ENCODE results near the gene RAB44.

Gene RAB44

DNA sequence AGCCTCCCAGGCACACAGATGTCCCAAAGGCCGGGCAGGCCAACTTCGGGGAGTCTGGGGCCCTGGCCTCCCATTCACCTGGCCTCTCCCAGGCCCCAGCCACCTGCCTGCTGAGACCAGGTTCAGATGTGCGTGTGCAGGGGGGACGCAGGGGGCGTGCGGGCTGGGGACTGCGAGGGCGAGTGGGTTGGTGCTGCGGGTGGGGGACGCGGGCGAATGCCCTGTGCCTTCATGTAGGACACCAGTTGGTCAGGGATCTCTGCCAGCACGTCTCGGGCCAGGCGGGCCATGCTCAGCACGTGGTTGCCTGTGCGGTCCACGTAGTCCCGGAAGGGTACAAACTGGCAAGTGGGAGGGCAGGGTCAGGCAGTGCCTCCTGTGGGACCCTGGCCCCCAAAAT is 44.5 kb downstream of the RAB44 start:
- H3K4me1 ChIP-seq (ENCODE audit: control insufficient read depth, low read length): no peaks in the 10 kb centered on the region

DNA sequence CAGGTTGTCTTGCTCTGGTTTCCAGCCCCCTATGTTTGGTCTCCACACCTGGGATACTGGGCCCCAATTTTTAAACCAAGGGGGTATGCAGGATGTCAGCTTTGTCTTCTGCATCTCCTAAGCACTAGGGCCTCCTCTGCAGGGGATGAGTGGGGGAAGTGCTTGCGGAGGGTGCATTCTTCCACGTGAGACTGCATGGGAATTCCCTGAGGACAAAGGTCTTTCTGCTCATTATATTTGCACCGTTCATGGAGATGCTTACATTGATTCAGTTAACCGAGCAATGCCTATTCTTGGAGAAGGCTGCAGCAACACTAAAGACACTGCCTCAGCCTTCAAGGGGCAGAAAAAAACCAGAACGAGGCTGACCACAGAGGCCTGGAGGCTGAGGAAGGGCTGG is 45.4 kb downstream of the RAB44 start:
- Histone ChIP-seq H3K4me3 (ENCODE audit: low read length) (no peak overlapping the region), H3F3A (ENCODE audit: control insufficient read depth, insufficient read depth) (no peaks in the 10 kb centered on the region), H3K27ac (ENCODE audit: low read depth, low read length) (no peak overlapping the region), H3K27me3 (ENCODE audit: control insufficient read depth, low read length) (peaks cover 6% of the 10 kb centered on the region; the same call in 1 of the 2 replicates), H3K79me2 (ENCODE audit: control insufficient read depth, low read length) (no peaks in the 10 kb centered on the region), H3K9me3 (ENCODE audit: control insufficient read depth, insufficient read depth, low read length) (no peaks in the 10 kb centered on the region), H4K20me1 (ENCODE audit: control insufficient read depth, insufficient read depth, low read depth, low read length) (no peaks in the 10 kb centered on the region), H3K36me3 (ENCODE audit: control insufficient read depth, low read length) (no peaks in the 10 kb centered on the region), H3K4me1 (ENCODE audit: control insufficient read depth, low read length) (no peaks in the 10 kb centered on the region), H3K9me2 (replicated peaks; ENCODE audit: control insufficient read depth, low read length) (no peaks in the 10 kb centered on the region), H3K4me2 (ENCODE audit: low read length) (no peak overlapping the region)
- TF ChIP-seq EZH2phosphoT487 (IDR thresholded peaks at IDR 0.05; ENCODE audit: borderline replicate concordance, low read length): no peak
- TF ChIP-seq, protein P1, sequence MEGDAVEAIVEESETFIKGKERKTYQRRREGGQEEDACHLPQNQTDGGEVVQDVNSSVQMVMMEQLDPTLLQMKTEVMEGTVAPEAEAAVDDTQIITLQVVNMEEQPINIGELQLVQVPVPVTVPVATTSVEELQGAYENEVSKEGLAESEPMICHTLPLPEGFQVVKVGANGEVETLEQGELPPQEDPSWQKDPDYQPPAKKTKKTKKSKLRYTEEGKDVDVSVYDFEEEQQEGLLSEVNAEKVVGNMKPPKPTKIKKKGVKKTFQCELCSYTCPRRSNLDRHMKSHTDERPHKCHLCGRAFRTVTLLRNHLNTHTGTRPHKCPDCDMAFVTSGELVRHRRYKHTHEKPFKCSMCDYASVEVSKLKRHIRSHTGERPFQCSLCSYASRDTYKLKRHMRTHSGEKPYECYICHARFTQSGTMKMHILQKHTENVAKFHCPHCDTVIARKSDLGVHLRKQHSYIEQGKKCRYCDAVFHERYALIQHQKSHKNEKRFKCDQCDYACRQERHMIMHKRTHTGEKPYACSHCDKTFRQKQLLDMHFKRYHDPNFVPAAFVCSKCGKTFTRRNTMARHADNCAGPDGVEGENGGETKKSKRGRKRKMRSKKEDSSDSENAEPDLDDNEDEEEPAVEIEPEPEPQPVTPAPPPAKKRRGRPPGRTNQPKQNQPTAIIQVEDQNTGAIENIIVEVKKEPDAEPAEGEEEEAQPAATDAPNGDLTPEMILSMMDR (IDR thresholded peaks at IDR 0.05; ENCODE audit: low read depth, low read length, poor library complexity, severe bottlenecking): no peak

More for the DNA sequence above, 44.5 kb downstream of the RAB44 start:
- no peaks in the 10 kb centered on the region for H4K20me1 ChIP-seq (ENCODE audit: control insufficient read depth, insufficient read depth, low read depth, low read length)
- H3K4me2 ChIP-seq (ENCODE audit: low read length): no peak overlapping the region
- H3K27ac ChIP-seq (ENCODE audit: low read depth, low read length): no peak overlapping the region
- H3K4me3 ChIP-seq (ENCODE audit: low read length): no peak overlapping the region
- H3K36me3 ChIP-seq (ENCODE audit: control insufficient read depth, low read length): no peaks in the 10 kb centered on the region
- no peaks in the 10 kb centered on the region for H3F3A ChIP-seq (ENCODE audit: control insufficient read depth, insufficient read depth)
- TF ChIP-seq EZH2phosphoT487 (IDR thresholded peaks at IDR 0.05; ENCODE audit: borderline replicate concordance, low read length): no peak
- TF ChIP-seq, protein P1 (IDR thresholded peaks at IDR 0.05; ENCODE audit: low read depth, low read length, poor library complexity, severe bottlenecking): no peak
- H3K79me2 ChIP-seq (ENCODE audit: control insufficient read depth, low read length): no peaks in the 10 kb centered on the region
- peaks cover 6% of the 10 kb centered on the region; the same call in 1 of the 2 replicates for H3K27me3 ChIP-seq (ENCODE audit: control insufficient read depth, low read length)
- no peaks in the 10 kb centered on the region for H3K9me3 ChIP-seq (ENCODE audit: control insufficient read depth, insufficient read depth, low read length)
- no peaks in the 10 kb centered on the region for H3K9me2 ChIP-seq (replicated peaks; ENCODE audit: control insufficient read depth, low read length)

DNA sequence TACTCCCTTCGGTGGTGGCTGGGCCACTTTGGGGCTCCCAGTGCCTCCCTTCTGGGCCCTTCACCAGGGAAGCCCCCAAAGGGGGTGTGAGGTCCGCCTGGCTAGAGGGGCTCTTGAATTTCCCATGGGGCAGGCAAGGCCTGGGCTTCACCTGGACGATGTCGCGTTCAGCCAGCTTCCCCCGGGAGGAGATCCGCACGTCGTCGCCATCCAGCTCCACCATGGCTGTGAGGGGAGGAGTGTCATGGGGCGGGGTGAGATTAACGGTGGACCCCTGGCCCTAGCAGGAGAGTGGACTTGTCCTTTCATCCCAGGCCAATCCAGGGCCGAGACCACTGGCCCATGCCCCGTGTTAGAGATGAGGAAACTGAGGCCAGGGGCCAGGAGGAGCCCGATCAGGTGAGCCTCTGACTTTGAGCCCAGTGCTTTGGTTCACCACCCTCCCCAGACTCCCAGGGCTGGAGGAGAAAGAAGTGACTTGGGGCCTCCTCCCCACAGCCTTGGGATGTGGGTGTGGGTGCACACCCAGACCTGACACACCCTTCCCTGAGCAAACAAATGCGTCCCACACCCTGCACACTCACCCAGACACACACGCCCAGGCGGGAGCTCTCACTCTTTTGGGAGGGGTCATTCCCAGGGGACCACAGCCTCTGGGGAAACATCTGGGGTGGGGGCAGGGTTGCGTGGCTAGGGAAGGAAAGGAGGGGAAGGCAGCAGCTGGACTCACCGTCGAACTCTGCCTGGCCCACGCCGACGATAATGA is 46.1 kb downstream of the RAB44 start:
- Histone ChIP-seq H3K27ac (ENCODE audit: low read depth, low read length) (no peak overlapping the region), H3K27me3 (ENCODE audit: control insufficient read depth, low read length) (peaks cover 6% of the 10 kb centered on the region; the same call in 1 of the 2 replicates), H3K4me1 (ENCODE audit: control insufficient read depth, low read length) (no peaks in the 10 kb centered on the region), H4K20me1 (ENCODE audit: control insufficient read depth, insufficient read depth, low read depth, low read length) (no peaks in the 10 kb centered on the region), H3K36me3 (ENCODE audit: control insufficient read depth, low read length) (no peaks in the 10 kb centered on the region), H3K4me2 (ENCODE audit: low read length) (no peak overlapping the region), H3K9me3 (ENCODE audit: control insufficient read depth, insufficient read depth, low read length) (no peaks in the 10 kb centered on the region), H3K79me2 (ENCODE audit: control insufficient read depth, low read length) (no peaks in the 10 kb centered on the region), H3K4me3 (ENCODE audit: low read length) (no peak overlapping the region), H3K9me2 (replicated peaks; ENCODE audit: control insufficient read depth, low read length) (no peaks in the 10 kb centered on the region), H3F3A (ENCODE audit: control insufficient read depth, insufficient read depth) (no peaks in the 10 kb centered on the region)
- no peak for TF ChIP-seq EZH2phosphoT487 (IDR thresholded peaks at IDR 0.05; ENCODE audit: borderline replicate concordance, low read length)
- TF ChIP-seq, protein P1 (IDR thresholded peaks at IDR 0.05; ENCODE audit: low read depth, low read length, poor library complexity, severe bottlenecking): no peak
